ENCODE measurements around the gene GABARAPL1. TPM values are rescaled to one million over a fixed set of nuclear protein-coding genes. Genes with fewer than 3 reads are reported as not detected.

Gene GABARAPL1
- total and polyA plus RNA-seq, 2 of the 13 experiments (the other 11 are each of a cell fraction or from before 2014, with no cell fraction given), result 7.9 to 26.1 TPM

DNA sequence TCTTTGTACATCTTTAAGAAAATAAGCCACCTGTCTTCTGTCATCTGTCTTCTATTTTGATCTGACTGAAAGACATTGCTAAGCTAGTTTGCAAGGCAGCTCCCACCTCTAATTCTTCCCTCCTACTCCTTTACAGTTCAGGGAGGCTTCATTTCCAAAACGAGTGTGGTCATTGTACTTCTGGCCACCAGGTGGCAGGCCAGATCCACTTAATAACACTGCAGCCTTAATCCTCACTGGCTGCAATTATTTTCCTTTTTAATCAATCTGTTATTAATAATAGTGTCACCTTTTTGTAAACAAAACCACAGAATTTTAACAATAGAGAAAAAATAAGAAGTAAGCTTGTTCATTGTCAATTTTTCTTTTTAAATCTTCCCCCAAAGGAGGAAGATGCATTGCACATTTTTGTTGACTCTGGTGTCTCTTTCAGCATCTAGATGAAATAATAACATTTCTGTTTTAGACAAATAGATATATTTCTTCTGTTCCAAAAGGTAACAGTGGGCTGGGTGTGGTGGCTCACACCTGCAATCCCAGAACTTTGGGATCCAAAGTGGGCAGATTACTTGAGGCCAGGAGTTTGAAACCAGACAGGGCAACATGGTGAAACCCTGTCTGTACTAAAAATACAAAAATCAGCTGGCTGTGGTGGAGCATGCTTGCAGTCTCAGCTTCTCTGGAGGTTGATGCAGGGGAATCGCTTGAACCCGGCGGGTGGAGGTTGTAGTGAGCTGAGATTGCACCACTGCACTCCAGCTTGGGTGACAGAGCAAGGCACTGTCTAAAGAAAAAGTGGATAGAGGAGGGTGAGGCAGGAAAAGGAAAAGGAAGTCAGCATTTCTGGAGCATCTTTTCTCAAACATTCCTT is 23.3 kb downstream of the GABARAPL1 start (continued):
- TF ChIP-seq PRDM15 (CRISPR knock-in tag; IDR thresholded peaks at IDR 0.05), result no peak
- TF ChIP-seq ZFP36 (IDR thresholded peaks at IDR 0.05; ENCODE audit: borderline replicate concordance, low read depth, low read length, partially characterized antibody), result no peak
- no peak for TF ChIP-seq ZFP36L2 (CRISPR knock-in tag; IDR thresholded peaks at IDR 0.05)
- 0 out of 2 replicates have a peak, but pooled peaks have one; percentile 37 for TF ChIP-seq RAD21 (CRISPR knock-in tag; IDR thresholded peaks at IDR 0.05)
- peak; percentile 81 for TF ChIP-seq CTCF (CRISPR knock-in tag; IDR thresholded peaks at IDR 0.05)
- TF ChIP-seq GMEB2 (CRISPR knock-in tag; IDR thresholded peaks at IDR 0.05; ENCODE audit: low read depth), result no peak
- TF ChIP-seq, protein P1, sequence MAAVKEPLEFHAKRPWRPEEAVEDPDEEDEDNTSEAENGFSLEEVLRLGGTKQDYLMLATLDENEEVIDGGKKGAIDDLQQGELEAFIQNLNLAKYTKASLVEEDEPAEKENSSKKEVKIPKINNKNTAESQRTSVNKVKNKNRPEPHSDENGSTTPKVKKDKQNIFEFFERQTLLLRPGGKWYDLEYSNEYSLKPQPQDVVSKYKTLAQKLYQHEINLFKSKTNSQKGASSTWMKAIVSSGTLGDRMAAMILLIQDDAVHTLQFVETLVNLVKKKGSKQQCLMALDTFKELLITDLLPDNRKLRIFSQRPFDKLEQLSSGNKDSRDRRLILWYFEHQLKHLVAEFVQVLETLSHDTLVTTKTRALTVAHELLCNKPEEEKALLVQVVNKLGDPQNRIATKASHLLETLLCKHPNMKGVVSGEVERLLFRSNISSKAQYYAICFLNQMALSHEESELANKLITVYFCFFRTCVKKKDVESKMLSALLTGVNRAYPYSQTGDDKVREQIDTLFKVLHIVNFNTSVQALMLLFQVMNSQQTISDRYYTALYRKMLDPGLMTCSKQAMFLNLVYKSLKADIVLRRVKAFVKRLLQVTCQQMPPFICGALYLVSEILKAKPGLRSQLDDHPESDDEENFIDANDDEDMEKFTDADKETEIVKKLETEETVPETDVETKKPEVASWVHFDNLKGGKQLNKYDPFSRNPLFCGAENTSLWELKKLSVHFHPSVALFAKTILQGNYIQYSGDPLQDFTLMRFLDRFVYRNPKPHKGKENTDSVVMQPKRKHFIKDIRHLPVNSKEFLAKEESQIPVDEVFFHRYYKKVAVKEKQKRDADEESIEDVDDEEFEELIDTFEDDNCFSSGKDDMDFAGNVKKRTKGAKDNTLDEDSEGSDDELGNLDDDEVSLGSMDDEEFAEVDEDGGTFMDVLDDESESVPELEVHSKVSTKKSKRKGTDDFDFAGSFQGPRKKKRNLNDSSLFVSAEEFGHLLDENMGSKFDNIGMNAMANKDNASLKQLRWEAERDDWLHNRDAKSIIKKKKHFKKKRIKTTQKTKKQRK (IDR thresholded peaks at IDR 0.05; ENCODE audit: low read length), result no peak
- peak; percentile 88 for TF ChIP-seq STAG1 (CRISPR knock-in tag; IDR thresholded peaks at IDR 0.05)
- no peak for TF ChIP-seq ZSCAN20 (CRISPR knock-in tag; IDR thresholded peaks at IDR 0.05; ENCODE audit: borderline replicate concordance)
- TF ChIP-seq ZNF205 (CRISPR knock-in tag; IDR thresholded peaks at IDR 0.05), result no peak
- TF ChIP-seq MIXL1 (CRISPR knock-in tag; IDR thresholded peaks at IDR 0.05), result 0 out of 2 replicates have a peak, but pooled peaks have one; percentile 38
- no peak for TF ChIP-seq ZNF160 (CRISPR knock-in tag; IDR thresholded peaks at IDR 0.05)
- TF ChIP-seq PHF8 (CRISPR knock-in tag; IDR thresholded peaks at IDR 0.05), result no peak
- no peak for TF ChIP-seq AFF4 (CRISPR knock-in tag; IDR thresholded peaks at IDR 0.05)
